Thymus (tissue), 11 donors: Measurements from ENCODE around the gene EXOC5. TPM values are rescaled to one million over a fixed set of nuclear protein-coding genes. Genes with fewer than 3 reads are reported as not detected.

Source experiments
- DNase-seq, 9 donors: peaks; one replicate each; pipeline ENCODE4 v3.0.0-alpha.2; 2013; ENCODE audit warnings: low spot score in 9 of 9, low read depth in 6 of 9, missing footprints in 1 of 9
- H3K27ac ChIP-seq, 2 donors: one replicate each; pipeline ENCODE4 v1.5.1; 2013; ENCODE audit warnings: control low read depth in 1 of 2, low read depth in 1 of 2, low read length in 1 of 2, mild to moderate bottlenecking in 1 of 2, moderate library complexity in 1 of 2
- H3K27me3 ChIP-seq, 2 donors: one replicate each; pipeline ENCODE4 v1.5.1; 2013; ENCODE audit warnings: low read length in 1 of 2; ENCODE audit not compliant: control insufficient read depth in 2 of 2, insufficient read depth in 1 of 2
- H3K36me3 ChIP-seq, 2 donors: one replicate each; pipeline ENCODE4 v1.5.1; 2013; ENCODE audit warnings: low read length in 1 of 2, mild to moderate bottlenecking in 1 of 2, moderate library complexity in 1 of 2; ENCODE audit not compliant: control insufficient read depth in 2 of 2, insufficient read depth in 2 of 2
- H3K4me1 ChIP-seq, 2 donors: one replicate each; pipeline ENCODE4 v1.5.1; 2013; ENCODE audit warnings: low read length in 2 of 2; ENCODE audit not compliant: control insufficient read depth in 2 of 2, insufficient read depth in 2 of 2
- H3K4me3 ChIP-seq, 2 donors: one replicate each; pipeline ENCODE4 v1.5.1; 2013; ENCODE audit warnings: low read length in 2 of 2, control low read depth in 1 of 2, mild to moderate bottlenecking in 1 of 2
- H3K9me3 ChIP-seq, 2 donors: one replicate each; pipeline ENCODE4 v1.5.1; 2013; ENCODE audit warnings: low read length in 1 of 2, mild to moderate bottlenecking in 1 of 2; ENCODE audit not compliant: control insufficient read depth in 2 of 2, insufficient read depth in 1 of 2
- WGBS: extraction: QIAGEN DNeasy Blood & Tissue Kit; methylation state at CpG from one replicate; pipeline ENCODE4 v1.1.7; 2013; 5-methylcytosine and 5-hydroxymethylcytosine counted together
- polyA plus RNA-seq: library from polyadenylated mRNA; stranded (reverse); fragments of 200-250 nt; gene quantifications from one replicate; pipeline ENCODE4 v1.2.3, GENCODE V29; 2013
- total RNA-seq: library from RNA; stranded (reverse); fragments of 120-200 nt; gene quantifications from one replicate; pipeline ENCODE4 v1.2.4, GENCODE V29; 2013
- donor health status: healthy.

EXOC5 gene
- total and polyA plus RNA-seq, 2 donors, result 25.2 to 43.4 TPM

- WGBS, result 96% methylated on average over 6 of the region's 6 CpGs
Observed at GRCh38 chr14:57199921-57200320, 68.8 kb downstream of the EXOC5 start.

DNA sequence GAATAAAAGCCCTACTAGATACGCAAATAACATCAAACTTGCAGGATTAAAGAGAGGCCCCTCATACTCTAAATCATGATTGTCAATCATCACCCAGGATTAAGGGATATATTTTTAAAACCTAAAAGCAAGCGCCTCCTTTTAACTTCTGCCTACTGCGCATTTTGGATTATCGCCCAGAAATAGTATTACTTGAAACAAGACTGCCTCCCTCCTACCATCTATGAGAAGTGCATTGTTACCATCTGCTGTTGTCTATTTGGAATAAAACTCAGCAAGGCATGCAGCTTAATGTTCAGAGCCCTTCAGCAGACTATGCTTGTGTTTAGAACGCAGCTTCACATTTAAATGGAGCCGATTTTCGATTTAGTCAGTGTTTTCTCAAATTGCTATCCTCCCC, 79.6 kb downstream of the EXOC5 start:
- 91% methylated on average over 7 of the region's 7 CpGs for WGBS
- Histone ChIP-seq H3K36me3 (no peaks in the 10 kb centered on the region), H3K27me3 (peaks cover 0 to 3% of the 10 kb centered on the region in 2 donors), H3K4me3 (no peak overlapping the region), H3K9me3 (no peaks in the 10 kb centered on the region), H3K4me1 (no peaks in the 10 kb centered on the region), H3K27ac (no peak overlapping the region)
- no peak for DNase-seq

More at GRCh38 chr14:57199921-57200320, 68.8 kb downstream of the EXOC5 start:
- no peak for DNase-seq
- H3K27ac ChIP-seq, result no peak overlapping the region
- H3K4me3 ChIP-seq, result no peak overlapping the region
- H3K9me3 ChIP-seq, result no peaks in the 10 kb centered on the region
- H3K36me3 ChIP-seq, result no peaks in the 10 kb centered on the region
- no peaks in the 10 kb centered on the region for H3K27me3 ChIP-seq
- H3K4me1 ChIP-seq, result no peaks in the 10 kb centered on the region

- 31% methylated on average over 5 of the region's 5 CpGs for WGBS
- Histone ChIP-seq H3K27me3 (peaks cover 0 to 5% of the 10 kb centered on the region in 2 donors), H3K27ac (no peak overlapping the region), H3K4me1 (no peaks in the 10 kb centered on the region), H3K9me3 (no peaks in the 10 kb centered on the region), H3K4me3 (no peak overlapping the region), H3K36me3 (no peaks in the 10 kb centered on the region)
- no peak for DNase-seq
Observed at GRCh38 chr14:57182760-57183503, 85.8 kb downstream of the EXOC5 start.

DNA sequence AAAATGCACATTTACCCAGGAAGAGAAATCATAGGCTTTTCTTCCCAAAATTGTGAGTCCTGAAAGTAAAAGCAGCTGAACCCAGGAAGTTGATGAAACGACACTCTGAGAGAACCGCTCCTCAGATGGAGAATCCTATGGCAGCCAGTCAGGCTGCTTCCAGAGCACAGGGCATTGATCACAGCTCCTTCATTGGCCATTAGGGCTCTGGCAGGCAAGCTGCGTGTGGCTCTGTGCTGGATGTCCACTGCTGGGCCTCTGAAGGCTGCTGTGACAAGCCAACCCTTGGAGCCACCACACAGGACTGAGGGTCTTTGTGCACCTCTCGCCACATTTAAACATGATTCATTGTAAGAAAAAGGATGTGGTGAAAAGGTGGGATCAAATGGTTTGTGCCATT, 89.4 kb downstream of the EXOC5 start:
- Histone ChIP-seq H3K9me3 (no peaks in the 10 kb centered on the region), H3K4me3 (no peak overlapping the region), H3K4me1 (no peaks in the 10 kb centered on the region), H3K27me3 (peaks cover 0 to 2% of the 10 kb centered on the region in 2 donors), H3K36me3 (no peaks in the 10 kb centered on the region), H3K27ac (no peak overlapping the region)
- DNase-seq, result no peak
- WGBS, result 82% methylated on average over 4 of the region's 4 CpGs

DNA sequence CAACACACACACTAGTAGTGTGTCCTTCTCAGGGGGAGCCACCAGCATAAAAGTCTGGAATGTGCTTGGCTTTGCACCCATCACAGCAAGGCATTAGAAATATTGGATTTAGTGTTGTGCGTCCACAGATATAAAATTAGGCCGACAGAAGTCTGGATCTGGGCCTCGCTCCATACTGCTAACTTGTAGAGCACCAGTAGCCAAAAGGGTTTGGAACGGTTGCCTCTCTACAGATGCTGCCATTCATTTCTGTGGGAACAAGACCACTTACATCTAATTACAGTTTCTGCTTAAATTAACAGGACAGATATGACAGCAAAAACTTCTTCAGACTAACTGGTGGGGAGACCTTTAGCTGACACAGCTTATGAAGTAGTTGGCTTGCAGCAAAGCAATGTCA, 94.2 kb downstream of the EXOC5 start:
- DNase-seq, result no peak
- WGBS, result 95% methylated on average over 4 of the region's 4 CpGs

DNA sequence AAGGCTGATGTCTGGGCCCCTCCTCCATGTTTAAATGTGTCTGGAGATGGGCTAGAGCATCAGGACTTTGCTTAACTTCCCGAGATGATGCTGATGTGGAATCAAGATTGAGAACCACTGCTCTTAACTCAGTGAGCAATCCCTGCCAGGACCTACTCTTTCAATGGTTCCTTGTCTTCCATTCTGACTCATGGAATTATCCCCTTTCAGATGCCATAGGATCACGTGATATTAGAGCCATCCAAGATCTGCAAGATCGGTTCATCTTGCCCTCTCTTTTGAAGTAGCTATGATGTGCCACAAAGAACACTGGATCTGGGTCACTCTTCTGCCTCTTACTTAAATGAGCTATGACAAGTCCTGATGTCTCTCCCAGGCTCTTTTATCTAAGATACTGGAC, 96.8 kb downstream of the EXOC5 start:
- no peaks in the 10 kb centered on the region for H3K27me3 ChIP-seq
- WGBS, result 87% methylated on average over 3 of the region's 3 CpGs
- no peaks in the 10 kb centered on the region for H3K4me1 ChIP-seq
- no peak for DNase-seq
- no peak overlapping the region for H3K4me3 ChIP-seq
- H3K9me3 ChIP-seq, result no peaks in the 10 kb centered on the region
- H3K27ac ChIP-seq, result no peak overlapping the region
- H3K36me3 ChIP-seq, result no peaks in the 10 kb centered on the region

More for the DNA sequence above, 94.2 kb downstream of the EXOC5 start:
- H3K36me3 ChIP-seq, result no peaks in the 10 kb centered on the region
- H3K27ac ChIP-seq, result no peak overlapping the region
- H3K4me3 ChIP-seq, result no peak overlapping the region
- H3K4me1 ChIP-seq, result no peaks in the 10 kb centered on the region
- H3K9me3 ChIP-seq, result no peaks in the 10 kb centered on the region
- peaks cover 0 to 2% of the 10 kb centered on the region in 2 donors for H3K27me3 ChIP-seq

GRCh38 chr14:57171363-57171762, 97.3 kb downstream of the EXOC5 start:
- no peak for DNase-seq
- Histone ChIP-seq H3K9me3 (no peaks in the 10 kb centered on the region), H3K27me3 (no peaks in the 10 kb centered on the region), H3K36me3 (no peaks in the 10 kb centered on the region), H3K4me3 (no peak overlapping the region), H3K27ac (no peak overlapping the region), H3K4me1 (no peaks in the 10 kb centered on the region)
- 93% methylated on average over 5 of the region's 5 CpGs for WGBS

- H3K4me3 ChIP-seq, result no peak overlapping the region
- WGBS, result 70% methylated on average over 3 of the region's 3 CpGs
- DNase-seq, result no peak
- H3K36me3 ChIP-seq, result no peaks in the 10 kb centered on the region
- H3K27me3 ChIP-seq, result no peaks in the 10 kb centered on the region
- H3K4me1 ChIP-seq, result no peaks in the 10 kb centered on the region
- H3K27ac ChIP-seq, result no peak overlapping the region
- H3K9me3 ChIP-seq, result no peaks in the 10 kb centered on the region
Observed at GRCh38 chr14:57169901-57170300, 98.8 kb downstream of the EXOC5 start.

- Histone ChIP-seq H3K9me3 (no peaks in the 10 kb centered on the region), H3K4me3 (no peak overlapping the region), H3K27ac (no peak overlapping the region), H3K4me1 (no peaks in the 10 kb centered on the region), H3K36me3 (no peaks in the 10 kb centered on the region), H3K27me3 (no peaks in the 10 kb centered on the region)
- DNase-seq, result no peak
- WGBS, result 93% methylated on average over 2 of the region's 2 CpGs
Observed at GRCh38 chr14:57168138-57168679, 100.5 kb downstream of the EXOC5 start.
